ENCODE results near the gene CTR9. TPM values are rescaled to one million over a fixed set of nuclear protein-coding genes. Genes with fewer than 3 reads are reported as not detected.

CTR9 gene
- total and polyA plus RNA-seq, 2 of the 13 experiments (the other 11 are each of a cell fraction or from before 2014, with no cell fraction given), result 6.6 to 22.1 TPM

- TF ChIP-seq STAT6 (CRISPR knock-in tag; IDR thresholded peaks at IDR 0.05; ENCODE audit: borderline replicate concordance) (no peak), KAT8 (CRISPR knock-in tag; IDR thresholded peaks at IDR 0.05) (no peak), ZNF331 (CRISPR knock-in tag; IDR thresholded peaks at IDR 0.05) (no peak), RORA (CRISPR knock-in tag; IDR thresholded peaks at IDR 0.05) (no peak)
Measured at GRCh38 chr11:10752061-10752460, 1.0 kb downstream of the CTR9 start (continued).

- peak overlapping the region; percentile 78; the same call in 1 of the 2 replicates for H3K9ac ChIP-seq (ENCODE audit: insufficient read depth, low read depth, low read length)
- FAIRE-seq, result no peak
- no peaks in the 10 kb centered on the region; the same call in 1 of the 2 replicates for H4K20me1 ChIP-seq (ENCODE audit: insufficient read depth, low read length)
- H3K4me2 ChIP-seq (ENCODE audit: low read depth, low read length), result peak overlapping the region; percentile 76
- no peak for ATAC-seq
- H2AFZ ChIP-seq (ENCODE audit: low read length), result no peak overlapping the region
- H3K4me3 ChIP-seq (replicated peaks in 1 of 3; ENCODE audit: insufficient read depth in 1 of 3, low read depth in 2 of 3, low read length in 3 of 3), result peak overlapping the region; percentile 75 to 91 (median 87); a peak in 5 of 6 replicates
- 83% methylated on average over 7 of the region's 7 CpGs for WGBS (ENCODE audit: low lambda C conversion rate)
- H3K79me2 ChIP-seq (ENCODE audit: insufficient read depth, low read length), result peaks cover 13% of the 10 kb centered on the region
- in situ Hi-C loops (cut with HindIII; ENCODE audit: extremely low pct_ligation_motif_present, low pct_unique_long_range_greater_than_20kb), result no loop called here
- CTCF ChIA-PET (ENCODE audit: low intra/inter-chr PET ratio, low total read pairs), result no interaction called here
- POLR2A ChIA-PET, result no interaction called here
- H3K27me3 ChIP-seq (ENCODE audit: control insufficient read depth in 1 of 2, insufficient read depth in 2 of 2, low read length in 2 of 2), result no peaks in the 10 kb centered on the region; a peak in 1 of 5 replicates
- DNase-seq (ENCODE audit: low spot score), result no peak
- no TSS peak for BruUV-seq (replicated peaks)
- no peak overlapping the region for H3K27ac ChIP-seq (ENCODE audit: extremely low read length, insufficient read depth, low read length)
- no peaks in the 10 kb centered on the region for H3K9me3 ChIP-seq (ENCODE audit: low read length)
- H3K4me1 ChIP-seq (ENCODE audit: insufficient read depth, low read length), result peaks cover 10% of the 10 kb centered on the region
- intact Hi-C loops (cut with micrococcal nuclease; ENCODE audit: unreplicated experiment), result no loop called here
- H3K36me3 ChIP-seq (replicated peaks in 1 of 2; ENCODE audit: control insufficient read depth in 1 of 2, insufficient read depth in 2 of 2, low read length in 2 of 2), result peaks cover 8 to 23% of the 10 kb centered on the region in 2 experiments
- TF ChIP-seq GTF3A (CRISPR knock-in tag; conservative IDR thresholded peaks at IDR 0.05) (no peak), ZFY (CRISPR knock-in tag; IDR thresholded peaks at IDR 0.05) (no peak), ZNF546 (CRISPR knock-in tag; conservative IDR thresholded peaks at IDR 0.05) (no peak), ADNP (CRISPR knock-in tag; IDR thresholded peaks at IDR 0.05) (no peak), SMAD9 (CRISPR knock-in tag; IDR thresholded peaks at IDR 0.05) (no peak), STAG1 (CRISPR knock-in tag; IDR thresholded peaks at IDR 0.05) (no peak), ATM (IDR thresholded peaks at IDR 0.05; ENCODE audit: borderline replicate concordance) (no peak), ZSCAN5A (CRISPR knock-in tag; IDR thresholded peaks at IDR 0.05; ENCODE audit: borderline replicate concordance) (no peak), MXD1 (CRISPR knock-in tag; IDR thresholded peaks at IDR 0.05) (no peak), MBD4 (IDR thresholded peaks at IDR 0.05; ENCODE audit: borderline replicate concordance, low read length) (no peak), U2AF1 (optimal IDR thresholded peaks at IDR 0.05; ENCODE audit: low read depth, low read length) (no peak), ZFX (CRISPR knock-in tag; IDR thresholded peaks at IDR 0.05; ENCODE audit: low read depth) (no peak), SNRNP70 (IDR thresholded peaks at IDR 0.05; ENCODE audit: low read depth, low read length) (no peak), ZNF10 (CRISPR knock-in tag; IDR thresholded peaks at IDR 0.05; ENCODE audit: borderline replicate concordance, low read depth) (no peak), THRA (CRISPR knock-in tag; IDR thresholded peaks at IDR 0.05; ENCODE audit: borderline replicate concordance) (no peak), KDM2A (CRISPR knock-in tag; IDR thresholded peaks at IDR 0.05; ENCODE audit: borderline replicate concordance, low read depth) (no peak)
Measured at GRCh38 chr11:10752486-10752885, 1.4 kb downstream of the CTR9 start.

Measured in HepG2 (cell line).